Measurements from ENCODE around the gene TOP2B. TPM values are rescaled to one million over a fixed set of nuclear protein-coding genes. Genes with fewer than 3 reads are reported as not detected.

TOP2B gene, protein sequence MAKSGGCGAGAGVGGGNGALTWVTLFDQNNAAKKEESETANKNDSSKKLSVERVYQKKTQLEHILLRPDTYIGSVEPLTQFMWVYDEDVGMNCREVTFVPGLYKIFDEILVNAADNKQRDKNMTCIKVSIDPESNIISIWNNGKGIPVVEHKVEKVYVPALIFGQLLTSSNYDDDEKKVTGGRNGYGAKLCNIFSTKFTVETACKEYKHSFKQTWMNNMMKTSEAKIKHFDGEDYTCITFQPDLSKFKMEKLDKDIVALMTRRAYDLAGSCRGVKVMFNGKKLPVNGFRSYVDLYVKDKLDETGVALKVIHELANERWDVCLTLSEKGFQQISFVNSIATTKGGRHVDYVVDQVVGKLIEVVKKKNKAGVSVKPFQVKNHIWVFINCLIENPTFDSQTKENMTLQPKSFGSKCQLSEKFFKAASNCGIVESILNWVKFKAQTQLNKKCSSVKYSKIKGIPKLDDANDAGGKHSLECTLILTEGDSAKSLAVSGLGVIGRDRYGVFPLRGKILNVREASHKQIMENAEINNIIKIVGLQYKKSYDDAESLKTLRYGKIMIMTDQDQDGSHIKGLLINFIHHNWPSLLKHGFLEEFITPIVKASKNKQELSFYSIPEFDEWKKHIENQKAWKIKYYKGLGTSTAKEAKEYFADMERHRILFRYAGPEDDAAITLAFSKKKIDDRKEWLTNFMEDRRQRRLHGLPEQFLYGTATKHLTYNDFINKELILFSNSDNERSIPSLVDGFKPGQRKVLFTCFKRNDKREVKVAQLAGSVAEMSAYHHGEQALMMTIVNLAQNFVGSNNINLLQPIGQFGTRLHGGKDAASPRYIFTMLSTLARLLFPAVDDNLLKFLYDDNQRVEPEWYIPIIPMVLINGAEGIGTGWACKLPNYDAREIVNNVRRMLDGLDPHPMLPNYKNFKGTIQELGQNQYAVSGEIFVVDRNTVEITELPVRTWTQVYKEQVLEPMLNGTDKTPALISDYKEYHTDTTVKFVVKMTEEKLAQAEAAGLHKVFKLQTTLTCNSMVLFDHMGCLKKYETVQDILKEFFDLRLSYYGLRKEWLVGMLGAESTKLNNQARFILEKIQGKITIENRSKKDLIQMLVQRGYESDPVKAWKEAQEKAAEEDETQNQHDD (N-terminal part only)
- 72.0 TPM for total RNA-seq
- long read RNA-seq, partial matches to known transcripts, result 15 of 18 reads
- long read RNA-seq, other reads (novel, unspliced or antisense), result 3 of 18 reads

DNA sequence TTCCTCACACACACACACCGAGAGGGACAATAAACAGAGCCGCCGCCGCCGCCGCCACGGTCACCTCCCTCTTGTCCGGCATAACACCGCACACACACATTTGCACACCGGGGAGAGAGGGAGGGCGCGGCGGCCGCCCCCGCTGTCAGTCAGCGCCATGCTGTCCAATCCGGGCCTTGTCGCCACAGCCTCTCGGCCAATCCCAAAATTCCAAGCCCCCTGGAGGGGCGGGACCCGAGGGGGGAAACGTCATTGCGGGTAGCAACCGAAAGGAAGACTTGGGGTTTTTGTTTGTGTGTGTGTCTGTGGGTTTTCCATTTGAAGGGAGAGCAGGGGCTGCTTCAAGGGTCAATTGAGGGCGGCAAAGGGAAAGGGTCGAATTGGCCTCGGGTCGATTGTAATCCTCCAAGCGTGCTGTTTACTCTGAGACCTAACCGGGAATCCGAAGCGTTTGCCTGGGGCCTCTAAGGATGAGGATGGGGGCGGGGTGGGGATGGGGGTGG lies at the start of gene TOP2B:
Gene TOP2B, minus strand, starts transcription at position 96 of the 503 bp plus-strand sequence. CDS start 610 bp downstream, outside the sequence.
- DNase-seq (ENCODE audit: low spot score), result peak; percentile 99

DNA sequence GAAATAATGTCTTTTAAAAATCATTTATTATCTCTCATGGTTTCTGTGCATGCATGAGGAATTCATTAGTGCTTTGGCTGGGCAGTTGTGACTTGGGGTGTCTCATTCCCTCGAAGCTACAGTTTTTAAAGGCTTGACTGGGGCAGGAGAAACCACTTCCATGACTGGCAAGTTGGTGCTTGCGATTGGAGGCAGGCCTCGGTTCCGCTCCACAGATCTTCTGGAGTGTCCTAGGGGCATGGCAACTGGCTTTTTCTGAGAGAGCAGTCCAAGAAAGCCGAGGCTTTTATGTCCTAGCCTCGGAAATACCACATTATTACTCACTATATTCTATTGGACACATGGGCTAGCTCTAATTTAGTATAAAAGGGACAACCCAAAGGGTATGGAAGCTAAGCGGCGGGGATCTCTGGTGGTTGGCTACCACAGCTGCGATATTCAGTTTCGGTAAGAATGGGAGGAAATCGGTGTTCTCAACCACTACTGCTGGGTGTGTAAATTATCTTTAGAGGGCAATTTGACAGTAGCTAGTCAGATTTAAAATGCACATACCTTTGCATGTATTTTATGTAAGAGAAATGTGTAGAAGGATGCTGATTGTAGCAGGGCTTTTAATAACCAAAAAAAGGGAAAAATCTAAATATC lies 48.8 kb upstream of the TOP2B start:
- no peak for DNase-seq (ENCODE audit: low spot score)

GRCh38 chr3:25711090-25711489 lies 46.4 kb upstream of the TOP2B start:
- no peak for DNase-seq (ENCODE audit: low spot score)

DNA sequence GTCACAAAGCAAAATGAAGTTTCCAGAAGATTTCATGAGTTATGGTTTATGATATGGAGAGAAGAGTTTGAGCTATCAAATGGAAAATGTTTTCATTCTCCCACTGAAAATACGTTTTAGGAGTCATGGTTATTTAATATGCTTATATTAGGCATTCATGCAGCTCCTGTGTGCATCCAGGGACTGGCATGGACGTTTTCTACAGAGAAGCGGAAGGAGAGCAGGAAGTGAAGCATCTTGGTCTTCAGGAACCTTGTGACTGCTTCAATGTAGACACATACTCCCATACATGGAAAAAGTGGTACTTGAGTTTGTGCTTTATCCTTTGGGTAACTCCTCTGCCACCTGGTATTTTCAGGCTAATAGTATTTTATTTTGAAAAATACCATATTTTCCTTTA lies 43.3 kb upstream of the TOP2B start:
- no peak for DNase-seq (ENCODE audit: low spot score)

DNA sequence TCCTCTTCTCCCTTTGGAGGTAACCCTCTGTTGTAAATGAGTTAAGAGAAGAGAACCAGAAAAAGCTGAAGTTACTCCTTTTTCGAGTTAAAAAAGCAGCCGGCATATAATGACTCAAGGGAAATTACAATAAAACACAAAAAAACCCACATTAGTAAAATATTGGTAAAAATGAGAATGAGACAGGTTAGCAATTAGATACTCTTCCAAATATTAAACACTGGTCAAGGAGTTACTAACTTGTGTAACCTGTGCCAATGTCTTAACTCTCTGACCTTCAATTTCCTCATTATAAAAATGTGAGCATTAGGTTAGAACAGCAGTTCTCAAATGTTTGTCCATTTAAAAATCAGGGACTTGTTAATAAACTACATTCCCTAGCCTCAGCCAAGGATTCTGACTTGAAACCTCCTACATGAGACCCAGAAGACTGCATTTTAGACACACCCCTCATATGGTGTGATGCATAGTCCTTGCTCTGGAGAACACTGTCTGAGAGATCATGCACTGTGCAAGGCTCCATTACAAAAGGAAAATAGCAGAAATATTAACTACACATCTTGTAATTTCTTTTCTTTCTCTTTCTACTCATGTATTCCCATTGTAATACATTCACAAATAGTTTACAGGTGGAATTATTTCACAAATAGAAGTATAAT lies 42.7 kb upstream of the TOP2B start:
- DNase-seq (ENCODE audit: low spot score), result no peak

GRCh38 chr3:25706213-25706612 lies 41.5 kb upstream of the TOP2B start:
- no peak for DNase-seq (ENCODE audit: low spot score)

- no peak for DNase-seq (ENCODE audit: low spot score)
Measured at GRCh38 chr3:25697553-25697952, 32.8 kb upstream of the TOP2B start.

GRCh38 chr3:25695731-25696420 lies 31.2 kb upstream of the TOP2B start:
- no peak for DNase-seq (ENCODE audit: low spot score)

- DNase-seq (ENCODE audit: low spot score), result no peak
Measured at GRCh38 chr3:25693238-25693637, 28.5 kb upstream of the TOP2B start.

- DNase-seq (ENCODE audit: low spot score), result no peak
Measured at GRCh38 chr3:25692341-25692740, 27.6 kb upstream of the TOP2B start.

GRCh38 chr3:25690768-25691533 lies 26.2 kb upstream of the TOP2B start:
- no peak for DNase-seq (ENCODE audit: low spot score)

GRCh38 chr3:25689226-25689625 lies 24.5 kb upstream of the TOP2B start:
- DNase-seq (ENCODE audit: low spot score), result no peak

DNA sequence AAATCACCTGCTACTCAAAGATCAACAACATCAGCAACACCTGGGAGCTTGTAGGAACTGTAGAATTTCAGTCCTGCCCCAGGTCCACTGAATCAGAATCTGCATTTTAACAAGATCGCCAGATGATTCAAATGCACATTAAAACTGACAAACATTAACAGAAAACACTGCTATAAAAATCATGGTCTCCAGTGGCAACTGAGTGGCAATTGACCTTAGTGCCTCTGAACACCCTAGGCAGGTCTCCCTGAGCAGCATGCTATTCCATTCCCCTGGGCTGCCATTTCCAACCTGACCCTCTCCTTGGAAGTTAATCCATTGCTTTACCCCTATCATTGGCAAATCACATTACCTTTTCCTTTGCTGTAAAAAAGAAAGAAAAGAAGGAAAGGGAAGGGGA lies 23.0 kb upstream of the TOP2B start:
- DNase-seq (ENCODE audit: low spot score), result no peak

GRCh38 chr3:25686766-25687165 lies 22.1 kb upstream of the TOP2B start:
- DNase-seq (ENCODE audit: low spot score), result no peak

- no peak for DNase-seq (ENCODE audit: low spot score)
Measured at GRCh38 chr3:25683882-25684281, 19.2 kb upstream of the TOP2B start.

- no peak for DNase-seq (ENCODE audit: low spot score)
Measured at GRCh38 chr3:25683410-25683809, 18.7 kb upstream of the TOP2B start.

DNA sequence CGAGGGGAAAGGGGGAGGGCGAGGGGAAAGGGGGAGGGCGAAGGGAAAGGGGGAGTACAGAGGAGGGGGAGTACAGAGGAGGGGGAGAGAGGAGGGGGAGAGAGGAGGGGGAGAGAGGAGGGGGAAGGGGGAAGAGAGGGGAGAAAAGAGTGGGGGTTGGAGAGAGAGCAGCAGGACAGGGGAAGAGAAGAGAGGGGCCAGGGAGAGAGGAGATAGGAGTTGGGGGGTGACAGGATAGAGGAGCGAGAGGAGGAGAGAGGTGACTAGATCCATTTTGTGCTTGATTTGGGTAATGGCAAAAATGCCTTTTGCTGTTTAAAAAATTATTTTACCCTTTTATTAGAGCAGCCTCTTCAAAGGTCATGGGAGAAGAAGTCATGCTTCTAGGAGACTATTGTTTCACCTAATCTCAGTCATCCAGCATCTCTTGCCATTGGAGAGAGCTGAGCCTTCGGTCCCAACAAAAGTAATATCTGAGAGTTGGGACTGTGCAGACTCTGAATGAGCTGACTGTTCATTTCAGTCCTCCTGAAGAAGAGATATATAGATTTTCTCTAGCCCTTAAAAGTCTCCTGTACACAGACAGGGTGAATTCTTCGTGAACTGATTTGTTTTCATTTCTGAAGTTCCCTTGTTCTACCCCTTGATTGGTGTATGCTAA lies 15.1 kb upstream of the TOP2B start:
- no peak for DNase-seq (ENCODE audit: low spot score)

DNA sequence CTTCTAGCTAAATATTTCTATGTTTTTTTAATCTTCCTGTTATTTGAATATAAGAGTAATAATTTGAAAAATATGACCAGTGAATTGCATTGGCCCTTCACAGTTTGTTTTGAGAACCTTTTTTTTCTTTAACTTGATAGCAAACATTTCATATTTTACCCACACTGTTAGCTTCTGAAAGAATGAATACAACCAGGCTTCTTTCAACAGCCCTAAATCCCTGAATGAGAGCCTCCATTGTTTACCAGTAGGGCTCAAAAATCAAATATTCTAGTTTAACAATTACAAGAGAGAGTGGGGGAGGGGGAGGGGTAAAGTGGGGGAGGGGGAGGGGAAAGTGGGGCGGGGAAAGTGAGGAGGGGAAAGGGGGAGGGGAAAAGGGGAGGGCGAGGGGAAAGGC lies 14.5 kb upstream of the TOP2B start:
- no peak for DNase-seq (ENCODE audit: low spot score)

Measured in mesenteric fat pad (tissue), 1 donor.